Upper lobe of left lung (tissue), 4 donors: Measurements from ENCODE around the gene GPC1.

ENCODE experiments used
- CTCF ChIP-seq, 6 experiments: fragments of 450-650 bp in 4 of 6; fragments of 200-600 bp in 2 of 6; sonication (generic) in 2 of 6; IDR thresholded peaks; one replicate each; pipeline ENCODE4 v1.5.1; 2016 to 2019; ENCODE audit warnings: antibody characterized with exemption in 6 of 6
- EP300 ChIP-seq, 4 donors: sonication (generic); formaldehyde crosslinking; IDR thresholded peaks; one replicate each; pipeline ENCODE4 v1.5.1; 2017; ENCODE audit warnings: antibody characterized with exemption in 4 of 4, control low read depth in 2 of 4
- POLR2A ChIP-seq, 4 donors: fragments of 450-650 bp; IDR thresholded peaks; one replicate each; pipeline ENCODE4 v1.5.1; 2016 to 2017; ENCODE audit warnings: antibody characterized with exemption in 4 of 4, mild to moderate bottlenecking in 2 of 4

- TF ChIP-seq POLR2A (IDR thresholded peaks at IDR 0.05) (no peak), CTCF (IDR thresholded peaks at IDR 0.05) (no peak), EP300 (IDR thresholded peaks at IDR 0.05) (no peak)
Measured at GRCh38 chr2:240460253-240460711, 24.8 kb downstream of the GPC1 start.
